ENCODE measurements around the gene DDR2. TPM values are rescaled to one million over a fixed set of nuclear protein-coding genes. Genes with fewer than 3 reads are reported as not detected.

DDR2 gene
- total RNA-seq, 1 experiment from 2014 or later = 4.9 TPM

DNA sequence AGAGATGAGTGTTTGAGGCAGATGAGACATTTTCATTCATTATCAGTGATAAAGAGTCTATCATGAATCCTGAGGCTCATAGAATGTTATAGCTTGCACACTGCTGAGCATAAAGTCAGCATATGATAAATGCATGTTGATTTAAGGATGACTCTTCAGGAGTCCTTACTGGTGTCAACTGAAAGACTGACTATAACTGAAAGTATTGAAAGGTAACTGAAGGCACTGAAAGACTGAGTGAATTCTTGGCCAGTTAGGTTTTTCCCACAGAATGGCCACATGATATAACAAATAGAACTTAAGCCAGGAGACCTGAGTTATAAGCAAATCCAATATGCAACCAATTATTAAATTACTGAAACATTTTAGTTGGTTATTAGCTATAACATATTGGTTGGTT, 89.2 kb downstream of the DDR2 start:
- Mint-ChIP-seq H3K27me3 (ENCODE audit: insufficient read depth, unreplicated experiment) (no peaks in the 10 kb centered on the region), H3K9me3 (ENCODE audit: unreplicated experiment) (no peaks in the 10 kb centered on the region), H3K4me3 (ENCODE audit: unreplicated experiment) (no peak overlapping the region), H3K4me1 (ENCODE audit: insufficient read depth, unreplicated experiment) (no peaks in the 10 kb centered on the region), H3K27ac (ENCODE audit: low read depth, unreplicated experiment) (no peak overlapping the region), H3K36me3 (ENCODE audit: insufficient read depth, unreplicated experiment) (no peaks in the 10 kb centered on the region)
- TF ChIP-seq, protein P1, sequence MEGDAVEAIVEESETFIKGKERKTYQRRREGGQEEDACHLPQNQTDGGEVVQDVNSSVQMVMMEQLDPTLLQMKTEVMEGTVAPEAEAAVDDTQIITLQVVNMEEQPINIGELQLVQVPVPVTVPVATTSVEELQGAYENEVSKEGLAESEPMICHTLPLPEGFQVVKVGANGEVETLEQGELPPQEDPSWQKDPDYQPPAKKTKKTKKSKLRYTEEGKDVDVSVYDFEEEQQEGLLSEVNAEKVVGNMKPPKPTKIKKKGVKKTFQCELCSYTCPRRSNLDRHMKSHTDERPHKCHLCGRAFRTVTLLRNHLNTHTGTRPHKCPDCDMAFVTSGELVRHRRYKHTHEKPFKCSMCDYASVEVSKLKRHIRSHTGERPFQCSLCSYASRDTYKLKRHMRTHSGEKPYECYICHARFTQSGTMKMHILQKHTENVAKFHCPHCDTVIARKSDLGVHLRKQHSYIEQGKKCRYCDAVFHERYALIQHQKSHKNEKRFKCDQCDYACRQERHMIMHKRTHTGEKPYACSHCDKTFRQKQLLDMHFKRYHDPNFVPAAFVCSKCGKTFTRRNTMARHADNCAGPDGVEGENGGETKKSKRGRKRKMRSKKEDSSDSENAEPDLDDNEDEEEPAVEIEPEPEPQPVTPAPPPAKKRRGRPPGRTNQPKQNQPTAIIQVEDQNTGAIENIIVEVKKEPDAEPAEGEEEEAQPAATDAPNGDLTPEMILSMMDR (IDR thresholded peaks at IDR 0.05; ENCODE audit: unreplicated experiment) = no peak
- ChIA-PET CTCF (interaction anchor here (0.8 kb wide), 1 partner anchor 51 kb away, joined by 3 read pairs; no protein-coding TSS in a partner anchor), POLR2A (interaction anchor here (1.2 kb wide), 1 partner anchor 14 kb away, joined by 3 read pairs; no protein-coding TSS in a partner anchor)
- intact Hi-C loops (cut with micrococcal nuclease) = no loop called here
- no peak for DNase-seq (ENCODE audit: unreplicated experiment)
- no TSS peak for BruUV-seq (replicated peaks)

GRCh38 chr1:162722036-162722435, 89.8 kb downstream of the DDR2 start:
- Mint-ChIP-seq H3K27ac (ENCODE audit: low read depth, unreplicated experiment) (no peak overlapping the region), H3K27me3 (ENCODE audit: insufficient read depth, unreplicated experiment) (no peaks in the 10 kb centered on the region), H3K4me3 (ENCODE audit: unreplicated experiment) (no peak overlapping the region), H3K36me3 (ENCODE audit: insufficient read depth, unreplicated experiment) (no peaks in the 10 kb centered on the region), H3K4me1 (ENCODE audit: insufficient read depth, unreplicated experiment) (no peaks in the 10 kb centered on the region), H3K9me3 (ENCODE audit: unreplicated experiment) (no peaks in the 10 kb centered on the region)
- TF ChIP-seq, protein P1 (IDR thresholded peaks at IDR 0.05; ENCODE audit: unreplicated experiment) = no peak
- DNase-seq (ENCODE audit: unreplicated experiment) = no peak
- BruUV-seq (replicated peaks) = no TSS peak
- intact Hi-C loops (cut with micrococcal nuclease) = no loop called here
- CTCF ChIA-PET = interaction anchor here (0.8 to 1.0 kb wide), 2 partner anchors 51 to 108 kb away, joined by 3 to 4 read pairs; no protein-coding TSS in a partner anchor
- POLR2A ChIA-PET = interaction anchor here (1.2 kb wide), 1 partner anchor 13 kb away, joined by 3 read pairs; no protein-coding TSS in a partner anchor

- H3K27me3 Mint-ChIP-seq (ENCODE audit: insufficient read depth, unreplicated experiment) = no peaks in the 10 kb centered on the region
- H3K4me1 Mint-ChIP-seq (ENCODE audit: insufficient read depth, unreplicated experiment) = no peaks in the 10 kb centered on the region
- DNase-seq (ENCODE audit: unreplicated experiment) = no peak
- H3K27ac Mint-ChIP-seq (ENCODE audit: low read depth, unreplicated experiment) = no peak overlapping the region
- CTCF ChIA-PET = no interaction called here
- BruUV-seq (replicated peaks) = no TSS peak
- no peak overlapping the region for H3K4me3 Mint-ChIP-seq (ENCODE audit: unreplicated experiment)
- H3K9me3 Mint-ChIP-seq (ENCODE audit: unreplicated experiment) = no peaks in the 10 kb centered on the region
- intact Hi-C loops (cut with micrococcal nuclease) = no loop called here
- POLR2A ChIA-PET = interaction anchor here (0.6 kb wide), 1 partner anchor 19 kb away, joined by 3 read pairs; no protein-coding TSS in a partner anchor
- H3K36me3 Mint-ChIP-seq (ENCODE audit: insufficient read depth, unreplicated experiment) = no peaks in the 10 kb centered on the region
- TF ChIP-seq, protein P1 (IDR thresholded peaks at IDR 0.05; ENCODE audit: unreplicated experiment) = no peak
Observed at GRCh38 chr1:162724583-162725120, 92.4 kb downstream of the DDR2 start.

DNA sequence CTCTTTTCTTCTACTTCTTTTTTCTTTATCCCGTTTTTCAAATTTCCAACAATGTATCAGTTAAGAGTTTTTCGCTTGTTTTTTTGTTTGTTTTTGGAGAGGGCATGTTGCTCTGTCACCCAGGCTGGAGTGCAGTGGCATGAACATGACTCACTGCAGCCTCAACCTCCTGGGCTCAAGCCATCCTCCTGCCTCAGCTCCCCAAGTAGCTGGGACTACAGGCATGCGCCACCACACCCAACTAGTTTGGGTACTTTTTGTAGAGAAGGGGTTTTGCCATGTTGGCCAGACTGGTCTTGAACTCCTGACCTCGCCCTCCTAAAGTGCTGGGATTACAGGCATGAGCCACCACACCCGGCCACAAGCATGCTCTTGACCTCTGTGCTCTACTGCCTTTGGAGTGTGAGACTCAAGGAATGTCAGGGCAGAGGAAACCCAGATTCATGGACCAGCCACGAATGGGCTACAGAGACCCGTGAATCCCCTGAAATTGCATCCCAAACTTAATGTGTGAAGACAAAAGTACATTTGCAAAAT, 93.1 kb downstream of the DDR2 start:
- Mint-ChIP-seq H3K36me3 (ENCODE audit: insufficient read depth, unreplicated experiment) (no peaks in the 10 kb centered on the region), H3K4me3 (ENCODE audit: unreplicated experiment) (no peak overlapping the region), H3K4me1 (ENCODE audit: insufficient read depth, unreplicated experiment) (no peaks in the 10 kb centered on the region), H3K27me3 (ENCODE audit: insufficient read depth, unreplicated experiment) (no peaks in the 10 kb centered on the region), H3K27ac (ENCODE audit: low read depth, unreplicated experiment) (no peak overlapping the region), H3K9me3 (ENCODE audit: unreplicated experiment) (no peaks in the 10 kb centered on the region)
- BruUV-seq (replicated peaks) = no TSS peak
- POLR2A ChIA-PET = interaction anchor here (0.6 kb wide), 1 partner anchor 18 kb away, joined by 3 read pairs; no protein-coding TSS in a partner anchor
- TF ChIP-seq, protein P1 (IDR thresholded peaks at IDR 0.05; ENCODE audit: unreplicated experiment) = no peak
- CTCF ChIA-PET = no interaction called here
- no peak for DNase-seq (ENCODE audit: unreplicated experiment)
- intact Hi-C loops (cut with micrococcal nuclease) = no loop called here
